Peyer's patch (tissue), 4 donors: ENCODE data around the gene CCNYL1.

Experiments
- POLR2A ChIP-seq, 2 donors: fragments of 450-650 bp; IDR thresholded peaks; one replicate each; pipeline ENCODE4 v1.5.1; 2017; ENCODE audit warnings: antibody characterized with exemption in 2 of 2, mild to moderate bottlenecking in 2 of 2, moderate library complexity in 2 of 2
- TF ChIP-seq, protein P1 (sequence below), 6 experiments: fragments of 450-650 bp in 4 of 6; fragments of 200-600 bp in 2 of 6; sonication (generic) in 1 of 6; IDR thresholded peaks; one replicate each; pipeline ENCODE4 v1.5.1; 2017 to 2019; ENCODE audit warnings: antibody characterized with exemption in 6 of 6, mild to moderate bottlenecking in 3 of 6, moderate library complexity in 1 of 6

DNA sequence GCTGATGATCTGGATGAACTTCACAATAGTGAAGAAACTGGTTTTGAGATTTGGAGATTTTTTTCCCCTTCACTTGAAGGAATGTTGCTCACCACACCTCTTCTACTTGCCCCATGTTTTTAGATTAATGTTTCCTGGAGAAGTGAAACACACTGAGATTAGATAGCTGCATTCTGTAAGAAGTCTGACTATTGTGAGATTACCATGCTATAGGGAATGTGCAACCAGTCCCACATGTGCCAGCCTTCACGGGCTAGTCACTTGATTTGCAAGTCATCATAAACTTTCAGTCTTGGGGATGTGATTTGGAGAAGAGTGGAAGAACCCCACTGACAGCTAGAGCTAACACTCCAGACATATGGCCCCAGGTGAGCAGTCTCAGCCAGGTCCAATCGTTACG lies 7.4 kb upstream of the CCNYL1 start:
- TF ChIP-seq, protein P1, sequence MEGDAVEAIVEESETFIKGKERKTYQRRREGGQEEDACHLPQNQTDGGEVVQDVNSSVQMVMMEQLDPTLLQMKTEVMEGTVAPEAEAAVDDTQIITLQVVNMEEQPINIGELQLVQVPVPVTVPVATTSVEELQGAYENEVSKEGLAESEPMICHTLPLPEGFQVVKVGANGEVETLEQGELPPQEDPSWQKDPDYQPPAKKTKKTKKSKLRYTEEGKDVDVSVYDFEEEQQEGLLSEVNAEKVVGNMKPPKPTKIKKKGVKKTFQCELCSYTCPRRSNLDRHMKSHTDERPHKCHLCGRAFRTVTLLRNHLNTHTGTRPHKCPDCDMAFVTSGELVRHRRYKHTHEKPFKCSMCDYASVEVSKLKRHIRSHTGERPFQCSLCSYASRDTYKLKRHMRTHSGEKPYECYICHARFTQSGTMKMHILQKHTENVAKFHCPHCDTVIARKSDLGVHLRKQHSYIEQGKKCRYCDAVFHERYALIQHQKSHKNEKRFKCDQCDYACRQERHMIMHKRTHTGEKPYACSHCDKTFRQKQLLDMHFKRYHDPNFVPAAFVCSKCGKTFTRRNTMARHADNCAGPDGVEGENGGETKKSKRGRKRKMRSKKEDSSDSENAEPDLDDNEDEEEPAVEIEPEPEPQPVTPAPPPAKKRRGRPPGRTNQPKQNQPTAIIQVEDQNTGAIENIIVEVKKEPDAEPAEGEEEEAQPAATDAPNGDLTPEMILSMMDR (IDR thresholded peaks at IDR 0.05), result no peak
- no peak for TF ChIP-seq POLR2A (IDR thresholded peaks at IDR 0.05)
